HEK293 (cell line): Measurements from ENCODE around the gene PKMYT1.
A peak's percentile ranks its signal among the peaks of the same experiment; 100 is the strongest.

Experiments used
- BCL11B ChIP-seq: fragments of 450-650 bp; formaldehyde crosslinking; IDR thresholded peaks from 2 replicates; pipeline ENCODE4 v1.5.1; 2016; ENCODE audit warnings: low read depth, missing biosample characterization, missing genetic modification characterization
- KLF9 ChIP-seq: fragments of 450-650 bp; formaldehyde crosslinking; IDR thresholded peaks from 2 replicates; pipeline ENCODE4 v1.5.1; 2016; ENCODE audit warnings: missing biosample characterization, missing genetic modification characterization, low read depth
- SP2 ChIP-seq: fragments of 450-650 bp; formaldehyde crosslinking; IDR thresholded peaks from 2 replicates; pipeline ENCODE4 v1.5.1; 2016; ENCODE audit warnings: missing biosample characterization, missing genetic modification characterization
- WT1 ChIP-seq: fragments of 450-650 bp; formaldehyde crosslinking; IDR thresholded peaks from 2 replicates; pipeline ENCODE4 v1.5.1; 2016; ENCODE audit warnings: missing biosample characterization, missing genetic modification characterization
- YY1 ChIP-seq: fragments of 450-650 bp; formaldehyde crosslinking; IDR thresholded peaks from 2 replicates; pipeline ENCODE4 v1.5.1; 2018; ENCODE audit warnings: missing biosample characterization, missing genetic modification characterization
- ZBTB8A ChIP-seq: fragments of 450-650 bp; formaldehyde crosslinking; IDR thresholded peaks from 2 replicates; pipeline ENCODE4 v1.5.1; 2016; ENCODE audit warnings: missing biosample characterization, missing genetic modification characterization
- ZEB2 ChIP-seq: fragments of 450-650 bp; formaldehyde crosslinking; IDR thresholded peaks from 2 replicates; pipeline ENCODE4 v1.5.1; 2016; ENCODE audit warnings: missing biosample characterization, missing genetic modification characterization
- ZNF112 ChIP-seq: fragments of 450-650 bp; formaldehyde crosslinking; IDR thresholded peaks from 2 replicates; pipeline ENCODE4 v1.5.0; 2017; ENCODE audit warnings: missing biosample characterization, missing genetic modification characterization
- ZNF121 ChIP-seq: fragments of 450-650 bp; formaldehyde crosslinking; IDR thresholded peaks from 2 replicates; pipeline ENCODE4 v1.5.1; 2016; ENCODE audit warnings: missing biosample characterization, missing genetic modification characterization
- ZNF18 ChIP-seq: fragments of 450-650 bp; formaldehyde crosslinking; IDR thresholded peaks from 2 replicates; pipeline ENCODE4 v1.5.1; 2016; ENCODE audit warnings: missing biosample characterization, missing genetic modification characterization
- ZNF184 ChIP-seq: fragments of 450-650 bp; IDR thresholded peaks from 2 replicates; pipeline ENCODE4 v1.5.1; 2018; ENCODE audit warnings: missing biosample characterization, mild to moderate bottlenecking, missing genetic modification characterization
- ZNF202 ChIP-seq: fragments of 450-650 bp; formaldehyde crosslinking; IDR thresholded peaks from 2 replicates; pipeline ENCODE4 v1.5.1; 2016; ENCODE audit warnings: missing biosample characterization, missing genetic modification characterization, borderline replicate concordance
- ZNF211 ChIP-seq: fragments of 450-650 bp; formaldehyde crosslinking; IDR thresholded peaks from 2 replicates; pipeline ENCODE4 v1.5.1; 2016; ENCODE audit warnings: low read depth, missing biosample characterization, missing genetic modification characterization
- ZNF23 ChIP-seq: fragments of 450-650 bp; formaldehyde crosslinking; IDR thresholded peaks from 2 replicates; pipeline ENCODE4 v1.5.1; 2016; ENCODE audit warnings: missing biosample characterization, missing genetic modification characterization, borderline replicate concordance
- ZNF274 ChIP-seq, 2 experiments: fragments of 200-500 bp in 1 of 2; fragments of 450-650 bp in 1 of 2; sonication (Bioruptor generic) in 1 of 2; formaldehyde crosslinking in 1 of 2; IDR thresholded peaks; 2 replicates each; pipeline versions ENCODE4 v1.5.1 to v1.6.1; 2014 to 2016; ENCODE audit warnings: borderline replicate concordance in 1 of 2, inconsistent platforms in 1 of 2, low read length in 1 of 2, missing biosample characterization in 1 of 2, missing genetic modification characterization in 1 of 2
- ZNF302 ChIP-seq: fragments of 450-650 bp; formaldehyde crosslinking; IDR thresholded peaks from 2 replicates; pipeline ENCODE4 v1.5.1; 2016; ENCODE audit warnings: missing biosample characterization, missing genetic modification characterization, low read depth
- ZNF324 ChIP-seq: fragments of 450-650 bp; formaldehyde crosslinking; IDR thresholded peaks from 2 replicates; pipeline ENCODE4 v1.5.1; 2016; ENCODE audit warnings: missing biosample characterization, missing genetic modification characterization
- ZNF426 ChIP-seq: fragments of 450-650 bp; formaldehyde crosslinking; IDR thresholded peaks from 2 replicates; pipeline ENCODE4 v1.5.1; 2017; ENCODE audit warnings: missing biosample characterization, missing genetic modification characterization, mild to moderate bottlenecking, inconsistent platforms, moderate library complexity
- ZNF670 ChIP-seq: fragments of 450-650 bp; formaldehyde crosslinking; IDR thresholded peaks from 2 replicates; pipeline ENCODE4 v1.5.1; 2016; ENCODE audit warnings: missing biosample characterization, missing genetic modification characterization, low read depth
- ZNF785 ChIP-seq: fragments of 450-650 bp; formaldehyde crosslinking; IDR thresholded peaks from 2 replicates; pipeline ENCODE4 v1.5.1; 2016; ENCODE audit warnings: missing biosample characterization, missing genetic modification characterization
- ZNF792 ChIP-seq: fragments of 450-650 bp; formaldehyde crosslinking; IDR thresholded peaks from 2 replicates; pipeline ENCODE4 v1.5.1; 2016; ENCODE audit warnings: missing biosample characterization, missing genetic modification characterization
- ZSCAN16 ChIP-seq: fragments of 450-650 bp; formaldehyde crosslinking; IDR thresholded peaks from 2 replicates; pipeline ENCODE4 v1.5.1; 2016; ENCODE audit warnings: missing biosample characterization, missing genetic modification characterization
- ZSCAN18 ChIP-seq: fragments of 450-650 bp; formaldehyde crosslinking; IDR thresholded peaks from 2 replicates; pipeline ENCODE4 v1.5.1; 2016; ENCODE audit warnings: missing biosample characterization, missing genetic modification characterization
- ZSCAN30 ChIP-seq: fragments of 450-650 bp; IDR thresholded peaks from 2 replicates; pipeline ENCODE4 v1.5.1; 2018; ENCODE audit warnings: missing biosample characterization, mild to moderate bottlenecking, missing genetic modification characterization, moderate library complexity
- TF ChIP-seq, protein P1 (sequence below): fragments of 450-650 bp; formaldehyde crosslinking; IDR thresholded peaks from 2 replicates; pipeline ENCODE4 v1.5.1; 2017; ENCODE audit warnings: missing biosample characterization, missing genetic modification characterization
- TF ChIP-seq, protein P2 (sequence below): IDR thresholded peaks from 2 replicates; pipeline ENCODE4 v1.6.1; 2011; ENCODE audit warnings: mild to moderate bottlenecking, low read depth, low read length, borderline replicate concordance
- TF ChIP-seq, protein P3 (sequence below): fragments of 450-650 bp; formaldehyde crosslinking; IDR thresholded peaks from 2 replicates; pipeline ENCODE4 v1.5.1; 2016; ENCODE audit warnings: missing biosample characterization, missing genetic modification characterization
- TF ChIP-seq, protein P4 (sequence below): fragments of 450-650 bp; formaldehyde crosslinking; IDR thresholded peaks from 2 replicates; pipeline ENCODE4 v1.5.1; 2016; ENCODE audit warnings: missing biosample characterization, missing genetic modification characterization

Gene PKMYT1

DNA sequence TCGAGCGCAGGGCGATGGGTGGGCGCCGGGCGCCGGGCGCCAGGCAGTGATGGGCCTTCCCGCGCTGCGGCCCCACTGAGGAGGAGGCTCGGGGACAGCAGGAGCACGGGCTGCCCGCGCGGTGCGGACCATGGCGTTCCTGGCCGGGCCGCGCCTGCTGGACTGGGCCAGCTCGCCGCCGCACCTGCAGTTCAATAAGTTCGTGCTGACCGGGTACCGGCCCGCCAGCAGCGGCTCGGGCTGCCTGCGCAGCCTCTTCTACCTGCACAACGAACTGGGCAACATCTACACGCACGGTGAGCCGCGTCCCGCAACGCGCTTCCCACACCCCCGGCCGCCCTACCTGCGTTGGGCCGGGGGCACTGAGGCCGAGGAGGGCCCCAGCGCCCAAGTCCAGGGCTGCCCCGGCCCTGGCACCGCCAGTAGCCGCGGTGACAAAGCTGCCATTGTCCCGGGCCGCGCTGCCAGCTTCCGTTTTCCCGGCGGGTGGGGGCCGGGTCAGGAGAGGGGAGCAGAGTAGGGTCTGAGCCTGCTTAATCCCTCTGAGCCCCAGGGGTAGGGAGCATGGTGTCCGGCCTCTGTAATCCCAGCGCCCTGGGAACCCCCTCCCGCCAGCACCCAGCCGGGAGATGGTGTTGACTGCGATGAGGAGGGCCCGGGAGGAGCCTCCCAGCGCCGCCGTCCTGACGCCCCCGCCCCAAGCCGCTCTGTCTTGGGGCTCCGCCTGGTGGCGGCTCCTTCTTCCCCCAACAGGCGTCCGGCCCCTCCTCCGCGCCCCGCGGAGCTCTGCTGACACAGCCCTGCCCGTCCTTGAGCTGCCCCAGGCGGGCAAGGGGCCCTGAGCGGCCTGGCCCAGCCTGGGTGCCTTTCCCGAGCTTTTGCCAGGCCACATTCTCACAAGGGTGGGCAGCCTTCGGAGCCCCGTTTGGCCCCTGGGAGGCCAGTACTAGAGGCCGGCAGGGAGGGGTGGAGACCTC lies 10.4 kb downstream of the PKMYT1 start (continued):
- TF ChIP-seq ZNF18 (tag by site-specific recombination) (no peak), ZSCAN18 (tag by site-specific recombination) (no peak), ZBTB8A (tag by site-specific recombination) (peak; percentile 91), ZNF274 (IDR thresholded peaks at IDR 0.05; ENCODE audit: low read length) (no peak), ZNF274 (tag by site-specific recombination; IDR thresholded peaks at IDR 0.05; ENCODE audit: borderline replicate concordance) (no peak), ZSCAN16 (tag by site-specific recombination) (no peak), ZNF211 (tag by site-specific recombination) (no peak), BCL11B (tag by site-specific recombination) (peak; percentile 72; the same call in 1 of the 2 replicates), ZNF302 (no peak), ZNF792 (no peak), ZNF23 (tag by site-specific recombination) (no peak), ZEB2 (tag by site-specific recombination) (peak; percentile 85), ZNF112 (tag by site-specific recombination) (no peak), KLF9 (tag by site-specific recombination) (peak; percentile 67; the same call in 1 of the 2 replicates), ZNF202 (no peak), ZSCAN30 (tag by site-specific recombination) (peak; percentile 75), SP2 (tag by site-specific recombination) (peak; percentile 80), WT1 (tag by site-specific recombination) (peak; percentile 83), ZNF426 (tag by site-specific recombination) (no peak), YY1 (tag by site-specific recombination) (peak; percentile 35; the same call in 1 of the 2 replicates), ZNF324 (tag by site-specific recombination) (0 out of 2 replicates have a peak, but pooled peaks have one; percentile 16), ZNF670 (tag by site-specific recombination) (no peak), ZNF184 (tag by site-specific recombination) (0 out of 2 replicates have a peak, but pooled peaks have one; percentile 23), ZNF785 (tag by site-specific recombination) (0 out of 2 replicates have a peak, but pooled peaks have one; percentile 26), ZNF121 (tag by site-specific recombination) (no peak)
- TF ChIP-seq, protein P1, sequence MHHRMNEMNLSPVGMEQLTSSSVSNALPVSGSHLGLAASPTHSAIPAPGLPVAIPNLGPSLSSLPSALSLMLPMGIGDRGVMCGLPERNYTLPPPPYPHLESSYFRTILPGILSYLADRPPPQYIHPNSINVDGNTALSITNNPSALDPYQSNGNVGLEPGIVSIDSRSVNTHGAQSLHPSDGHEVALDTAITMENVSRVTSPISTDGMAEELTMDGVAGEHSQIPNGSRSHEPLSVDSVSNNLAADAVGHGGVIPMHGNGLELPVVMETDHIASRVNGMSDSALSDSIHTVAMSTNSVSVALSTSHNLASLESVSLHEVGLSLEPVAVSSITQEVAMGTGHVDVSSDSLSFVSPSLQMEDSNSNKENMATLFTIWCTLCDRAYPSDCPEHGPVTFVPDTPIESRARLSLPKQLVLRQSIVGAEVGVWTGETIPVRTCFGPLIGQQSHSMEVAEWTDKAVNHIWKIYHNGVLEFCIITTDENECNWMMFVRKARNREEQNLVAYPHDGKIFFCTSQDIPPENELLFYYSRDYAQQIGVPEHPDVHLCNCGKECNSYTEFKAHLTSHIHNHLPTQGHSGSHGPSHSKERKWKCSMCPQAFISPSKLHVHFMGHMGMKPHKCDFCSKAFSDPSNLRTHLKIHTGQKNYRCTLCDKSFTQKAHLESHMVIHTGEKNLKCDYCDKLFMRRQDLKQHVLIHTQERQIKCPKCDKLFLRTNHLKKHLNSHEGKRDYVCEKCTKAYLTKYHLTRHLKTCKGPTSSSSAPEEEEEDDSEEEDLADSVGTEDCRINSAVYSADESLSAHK (tag by site-specific recombination): no peak
- TF ChIP-seq, protein P2, sequence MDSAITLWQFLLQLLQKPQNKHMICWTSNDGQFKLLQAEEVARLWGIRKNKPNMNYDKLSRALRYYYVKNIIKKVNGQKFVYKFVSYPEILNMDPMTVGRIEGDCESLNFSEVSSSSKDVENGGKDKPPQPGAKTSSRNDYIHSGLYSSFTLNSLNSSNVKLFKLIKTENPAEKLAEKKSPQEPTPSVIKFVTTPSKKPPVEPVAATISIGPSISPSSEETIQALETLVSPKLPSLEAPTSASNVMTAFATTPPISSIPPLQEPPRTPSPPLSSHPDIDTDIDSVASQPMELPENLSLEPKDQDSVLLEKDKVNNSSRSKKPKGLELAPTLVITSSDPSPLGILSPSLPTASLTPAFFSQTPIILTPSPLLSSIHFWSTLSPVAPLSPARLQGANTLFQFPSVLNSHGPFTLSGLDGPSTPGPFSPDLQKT: no peak
- TF ChIP-seq, protein P3, sequence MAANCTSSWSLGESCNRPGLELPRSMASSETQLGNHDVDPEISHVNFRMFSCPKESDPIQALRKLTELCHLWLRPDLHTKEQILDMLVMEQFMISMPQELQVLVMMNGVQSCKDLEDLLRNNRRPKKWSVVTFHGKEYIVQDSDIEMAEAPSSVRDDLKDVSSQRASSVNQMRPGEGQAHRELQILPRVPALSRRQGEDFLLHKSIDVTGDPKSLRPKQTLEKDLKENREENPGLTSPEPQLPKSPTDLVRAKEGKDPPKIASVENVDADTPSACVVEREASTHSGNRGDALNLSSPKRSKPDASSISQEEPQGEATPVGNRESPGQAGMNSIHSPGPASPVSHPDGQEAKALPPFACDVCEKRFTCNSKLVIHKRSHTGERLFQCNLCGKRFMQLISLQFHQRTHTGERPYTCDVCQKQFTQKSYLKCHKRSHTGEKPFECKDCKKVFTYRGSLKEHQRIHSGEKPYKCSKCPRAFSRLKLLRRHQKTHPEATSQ: no peak
- TF ChIP-seq, protein P4, sequence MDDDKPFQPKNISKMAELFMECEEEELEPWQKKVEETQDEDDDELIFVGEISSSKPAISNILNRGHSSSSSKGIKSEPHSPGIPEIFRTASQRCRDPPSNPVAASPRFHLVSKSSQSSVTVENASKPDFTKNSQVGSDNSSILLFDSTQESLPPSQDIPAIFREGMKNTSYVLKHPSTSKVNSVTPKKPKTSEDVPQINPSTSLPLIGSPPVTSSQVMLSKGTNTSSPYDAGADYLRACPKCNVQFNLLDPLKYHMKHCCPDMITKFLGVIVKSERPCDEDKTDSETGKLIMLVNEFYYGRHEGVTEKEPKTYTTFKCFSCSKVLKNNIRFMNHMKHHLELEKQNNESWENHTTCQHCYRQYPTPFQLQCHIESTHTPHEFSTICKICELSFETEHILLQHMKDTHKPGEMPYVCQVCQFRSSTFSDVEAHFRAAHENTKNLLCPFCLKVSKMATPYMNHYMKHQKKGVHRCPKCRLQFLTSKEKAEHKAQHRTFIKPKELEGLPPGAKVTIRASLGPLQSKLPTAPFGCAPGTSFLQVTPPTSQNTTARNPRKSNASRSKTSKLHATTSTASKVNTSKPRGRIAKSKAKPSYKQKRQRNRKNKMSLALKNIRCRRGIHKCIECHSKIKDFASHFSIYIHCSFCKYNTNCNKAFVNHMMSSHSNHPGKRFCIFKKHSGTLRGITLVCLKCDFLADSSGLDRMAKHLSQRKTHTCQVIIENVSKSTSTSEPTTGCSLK: no peak
